ENCODE results near the gene NTMT1. TPM values are rescaled to one million over a fixed set of nuclear protein-coding genes. Genes with fewer than 3 reads are reported as not detected.

The NTMT1 gene
- total and polyA plus RNA-seq, 10 of the 15 experiments (the other 5 are each of a cell fraction or from before 2014, with no cell fraction given): 12.8 to 85.4 (median 39.3) TPM

DNA sequence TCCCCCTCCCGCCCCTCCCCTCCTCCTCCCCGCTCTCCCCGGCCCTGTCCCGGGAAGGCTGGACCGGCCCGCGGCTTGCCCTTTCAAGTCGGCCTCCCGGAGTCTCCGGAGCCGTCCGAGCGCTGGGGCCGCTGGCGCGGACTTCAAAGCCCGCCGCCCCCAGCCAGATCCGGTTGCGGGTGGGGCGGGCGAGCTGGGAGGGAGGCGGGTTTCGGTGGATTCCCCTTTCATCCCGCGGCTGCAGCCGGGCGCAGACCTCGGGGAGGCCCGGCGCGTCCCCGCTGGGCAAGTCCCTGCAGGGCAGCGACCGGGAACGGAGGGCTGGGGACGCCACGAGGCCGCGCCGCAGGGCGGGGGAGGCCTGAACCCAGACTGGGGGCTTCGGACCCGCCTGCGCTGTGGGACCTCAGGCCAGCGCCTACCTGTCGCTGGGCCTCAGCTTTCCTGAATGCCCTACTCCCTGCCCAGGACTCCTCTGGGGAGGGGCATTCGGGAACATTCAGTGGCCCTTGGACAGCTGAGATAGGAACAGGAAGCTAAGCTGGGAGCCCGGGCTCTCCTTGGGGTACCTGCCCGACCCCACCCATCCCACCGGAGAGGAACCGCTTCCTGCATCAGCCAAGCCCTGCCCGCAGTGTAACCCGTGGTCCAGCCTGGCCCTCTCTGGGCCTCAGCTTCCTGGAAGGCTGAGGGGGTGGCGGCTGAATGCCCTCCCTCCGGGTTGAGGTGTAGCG lies 28.4 kb upstream of the NTMT1 start (continued):
- TF ChIP-seq, protein P1, sequence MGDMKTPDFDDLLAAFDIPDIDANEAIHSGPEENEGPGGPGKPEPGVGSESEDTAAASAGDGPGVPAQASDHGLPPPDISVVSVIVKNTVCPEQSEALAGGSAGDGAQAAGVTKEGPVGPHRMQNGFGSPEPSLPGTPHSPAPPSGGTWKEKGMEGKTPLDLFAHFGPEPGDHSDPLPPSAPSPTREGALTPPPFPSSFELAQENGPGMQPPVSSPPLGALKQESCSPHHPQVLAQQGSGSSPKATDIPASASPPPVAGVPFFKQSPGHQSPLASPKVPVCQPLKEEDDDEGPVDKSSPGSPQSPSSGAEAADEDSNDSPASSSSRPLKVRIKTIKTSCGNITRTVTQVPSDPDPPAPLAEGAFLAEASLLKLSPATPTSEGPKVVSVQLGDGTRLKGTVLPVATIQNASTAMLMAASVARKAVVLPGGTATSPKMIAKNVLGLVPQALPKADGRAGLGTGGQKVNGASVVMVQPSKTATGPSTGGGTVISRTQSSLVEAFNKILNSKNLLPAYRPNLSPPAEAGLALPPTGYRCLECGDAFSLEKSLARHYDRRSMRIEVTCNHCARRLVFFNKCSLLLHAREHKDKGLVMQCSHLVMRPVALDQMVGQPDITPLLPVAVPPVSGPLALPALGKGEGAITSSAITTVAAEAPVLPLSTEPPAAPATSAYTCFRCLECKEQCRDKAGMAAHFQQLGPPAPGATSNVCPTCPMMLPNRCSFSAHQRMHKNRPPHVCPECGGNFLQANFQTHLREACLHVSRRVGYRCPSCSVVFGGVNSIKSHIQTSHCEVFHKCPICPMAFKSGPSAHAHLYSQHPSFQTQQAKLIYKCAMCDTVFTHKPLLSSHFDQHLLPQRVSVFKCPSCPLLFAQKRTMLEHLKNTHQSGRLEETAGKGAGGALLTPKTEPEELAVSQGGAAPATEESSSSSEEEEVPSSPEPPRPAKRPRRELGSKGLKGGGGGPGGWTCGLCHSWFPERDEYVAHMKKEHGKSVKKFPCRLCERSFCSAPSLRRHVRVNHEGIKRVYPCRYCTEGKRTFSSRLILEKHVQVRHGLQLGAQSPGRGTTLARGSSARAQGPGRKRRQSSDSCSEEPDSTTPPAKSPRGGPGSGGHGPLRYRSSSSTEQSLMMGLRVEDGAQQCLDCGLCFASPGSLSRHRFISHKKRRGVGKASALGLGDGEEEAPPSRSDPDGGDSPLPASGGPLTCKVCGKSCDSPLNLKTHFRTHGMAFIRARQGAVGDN (IDR thresholded peaks at IDR 0.05): peak; percentile 17; the same call in 1 of the 2 replicates
- TF ChIP-seq TCF12 (IDR thresholded peaks at IDR 0.05; ENCODE audit: low read depth, low read length) (0 out of 2 replicates have a peak, but pooled peaks have one; percentile 39), TCF3 (IDR thresholded peaks at IDR 0.05; ENCODE audit: borderline replicate concordance, insufficient read depth, low read depth, low read length) (no peak), RUNX3 (IDR thresholded peaks at IDR 0.05; ENCODE audit: low read length) (0 out of 2 replicates have a peak, but pooled peaks have one; percentile 26), EED (IDR thresholded peaks at IDR 0.05; ENCODE audit: low read depth) (peak; percentile 55; the same call in 1 of the 2 replicates), POLR2AphosphoS5 (IDR thresholded peaks at IDR 0.05; ENCODE audit: low read length) (no peak), NR2F1 (conservative IDR thresholded peaks at IDR 0.05) (peak; percentile 36; the same call in 1 of the 2 replicates), CHD2 (IDR thresholded peaks at IDR 0.05; ENCODE audit: borderline replicate concordance, low read depth, low read length) (no peak), IKZF1 (conservative IDR thresholded peaks at IDR 0.05) (peak; percentile 76)
- TF ChIP-seq, protein P2, sequence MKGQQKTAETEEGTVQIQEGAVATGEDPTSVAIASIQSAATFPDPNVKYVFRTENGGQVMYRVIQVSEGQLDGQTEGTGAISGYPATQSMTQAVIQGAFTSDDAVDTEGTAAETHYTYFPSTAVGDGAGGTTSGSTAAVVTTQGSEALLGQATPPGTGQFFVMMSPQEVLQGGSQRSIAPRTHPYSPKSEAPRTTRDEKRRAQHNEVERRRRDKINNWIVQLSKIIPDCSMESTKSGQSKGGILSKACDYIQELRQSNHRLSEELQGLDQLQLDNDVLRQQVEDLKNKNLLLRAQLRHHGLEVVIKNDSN (IDR thresholded peaks at IDR 0.05; ENCODE audit: borderline replicate concordance, extremely low read length, insufficient read depth, low read depth, low read length): no peak

Data from GM12878 (cell line).